GM19455 (cell line): ENCODE results near the gene PPAN.

Experiments
- ATAC-seq: cut with Tn5 transposase; IDR thresholded peaks from one replicate; pipeline ENCODE4 v1.9.1; 2021; ENCODE audit not compliant: unreplicated experiment

The PPAN gene

GRCh38 chr19:10113592-10113963, 7.4 kb downstream of the PPAN start:
- no peak for ATAC-seq

GRCh38 chr19:10113964-10114650, 7.9 kb downstream of the PPAN start:
- no peak for ATAC-seq

- no peak for ATAC-seq
Measured at GRCh38 chr19:10114651-10115391, 8.7 kb downstream of the PPAN start.

GRCh38 chr19:10115392-10116084, 9.4 kb downstream of the PPAN start:
- no peak for ATAC-seq

- no peak for ATAC-seq
Measured at GRCh38 chr19:10116085-10116865, 10.1 kb downstream of the PPAN start.

- ATAC-seq: no peak
Measured at GRCh38 chr19:10116866-10117616, 10.9 kb downstream of the PPAN start.

- no peak for ATAC-seq
Measured at GRCh38 chr19:10118960-10119359, 12.8 kb downstream of the PPAN start.

- ATAC-seq: no peak
Measured at GRCh38 chr19:10120538-10121189, 14.5 kb downstream of the PPAN start.

GRCh38 chr19:10122045-10122444, 15.9 kb downstream of the PPAN start:
- ATAC-seq: no peak

GRCh38 chr19:10124429-10124828, 18.3 kb downstream of the PPAN start:
- no peak for ATAC-seq

GRCh38 chr19:10126213-10126639, 20.1 kb downstream of the PPAN start:
- ATAC-seq: no peak

- ATAC-seq: no peak
Measured at GRCh38 chr19:10132905-10133304, 26.7 kb downstream of the PPAN start.

- no peak for ATAC-seq
Measured at GRCh38 chr19:10133596-10133995, 27.4 kb downstream of the PPAN start.

- no peak for ATAC-seq
Measured at GRCh38 chr19:10134040-10134439, 27.9 kb downstream of the PPAN start.

GRCh38 chr19:10135551-10136334, 29.6 kb downstream of the PPAN start:
- ATAC-seq: no peak

- no peak for ATAC-seq
Measured at GRCh38 chr19:10136936-10137335, 30.8 kb downstream of the PPAN start.

- no peak for ATAC-seq
Measured at GRCh38 chr19:10137751-10138682, 31.9 kb downstream of the PPAN start.
